SU-DHL-6 (cell line): ENCODE data around the gene GRID1.

Experiments
- H2AFZ ChIP-seq: fragments of 200-600 bp; sonication (generic); 2 replicates; pipeline ENCODE4 v1.6.1; 2014; ENCODE audit warnings: low read depth, mild to moderate bottlenecking, moderate library complexity, mixed read lengths, antibody characterized with exemption, low read length; ENCODE audit not compliant: severe bottlenecking
- H3F3A ChIP-seq: fragments of 200-600 bp; shearing (Covaris generic); 2 replicates; pipeline ENCODE4 v1.6.0; 2016; ENCODE audit warnings: antibody characterized with exemption, mild to moderate bottlenecking; ENCODE audit not compliant: insufficient read depth
- H3K27ac ChIP-seq: fragments of 200-600 bp; sonication (generic); 2 replicates; pipeline ENCODE4 v1.5.1; 2016; ENCODE audit warnings: low read depth, mild to moderate bottlenecking, low read length, moderate library complexity, mixed read lengths
- H3K27me3 ChIP-seq: fragments of 200-600 bp; sonication (generic), shearing (Covaris generic); 2 replicates; pipeline ENCODE4 v1.6.0; 2014; ENCODE audit warnings: mild to moderate bottlenecking, low read length
- H3K36me3 ChIP-seq: fragments of 200-600 bp; sonication (generic); 2 replicates; pipeline ENCODE4 v1.6.1; 2014; ENCODE audit warnings: mild to moderate bottlenecking, low read length, mixed read lengths
- H3K4me2 ChIP-seq: fragments of 300-600, 200-600 bp; shearing (Covaris generic), sonication (generic); 2 replicates; pipeline ENCODE4 v1.6.0; 2014; ENCODE audit warnings: low read length, low read depth, mild to moderate bottlenecking; ENCODE audit not compliant: poor library complexity, severe bottlenecking
- H3K4me3 ChIP-seq: fragments of 200-600 bp; sonication (generic); 2 replicates; pipeline ENCODE4 v1.5.1; 2014; ENCODE audit warnings: antibody characterized with exemption, low read length, mild to moderate bottlenecking, mixed read lengths; ENCODE audit not compliant: insufficient read depth, poor library complexity, severe bottlenecking
- H3K79me2 ChIP-seq: fragments of 200-600 bp; sonication (generic); 2 replicates; pipeline ENCODE4 v1.6.1; 2014; ENCODE audit warnings: mild to moderate bottlenecking, low read length, moderate library complexity; ENCODE audit not compliant: insufficient read depth
- H3K9ac ChIP-seq: fragments of 200-600 bp; sonication (generic); 2 replicates; pipeline ENCODE4 v1.7.0; 2014; ENCODE audit warnings: mild to moderate bottlenecking, low read length
- H3K9me2 ChIP-seq: fragments of 200-600 bp; sonication (generic); replicated peaks from 2 replicates; pipeline ENCODE4 v1.6.1; 2014; ENCODE audit warnings: low read length; ENCODE audit not compliant: insufficient read depth
- H3K9me3 ChIP-seq: fragments of 200-600 bp; sonication (generic); 2 replicates; pipeline ENCODE4 v1.6.1; 2014; ENCODE audit warnings: low read length, mixed read lengths; ENCODE audit not compliant: insufficient read depth
- H4K20me1 ChIP-seq: fragments of 200-600 bp; sonication (generic); 2 replicates; pipeline ENCODE4 v1.6.1; 2014; ENCODE audit warnings: low read depth, mild to moderate bottlenecking, antibody characterized with exemption, low read length, moderate library complexity, mixed read lengths
- EZH2phosphoT487 ChIP-seq: fragments of 200-600 bp; sonication (generic), shearing (Covaris generic); conservative IDR thresholded peaks from 2 replicates; pipeline ENCODE4 v1.6.1; 2018; ENCODE audit warnings: mild to moderate bottlenecking, antibody characterized with exemption, low read length, moderate library complexity, mixed read lengths
- TF ChIP-seq, protein P1 (sequence below): fragments of 200-600 bp; sonication (generic); IDR thresholded peaks from one replicate; pipeline ENCODE4 v1.5.1; 2017; ENCODE audit warnings: antibody characterized with exemption, mild to moderate bottlenecking, low read length, moderate library complexity; ENCODE audit not compliant: insufficient read depth, poor library complexity, severe bottlenecking

Gene GRID1

DNA sequence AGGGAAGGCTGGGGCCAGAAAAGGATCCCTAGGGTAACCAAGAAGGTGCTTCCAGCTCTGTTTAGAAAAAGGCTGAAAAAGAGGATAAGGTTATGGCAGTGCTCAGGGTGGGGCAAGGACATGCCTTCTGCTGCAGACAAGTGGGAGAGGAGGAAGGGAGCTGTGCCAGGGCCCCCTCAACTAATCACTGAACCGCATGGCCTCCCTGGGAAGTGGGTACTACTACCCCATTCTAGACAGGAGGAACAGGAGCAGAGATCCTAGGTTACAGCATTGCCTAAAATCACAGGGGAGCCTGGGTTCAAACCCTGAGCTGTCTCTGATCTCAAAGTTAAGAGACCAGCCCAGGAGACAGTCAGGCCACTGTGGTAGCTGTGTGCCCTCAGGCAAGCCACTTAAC, 149.7 kb downstream of the GRID1 start:
- Histone ChIP-seq H3K27me3 (no peaks in the 10 kb centered on the region), H3K9me3 (no peaks in the 10 kb centered on the region), H3K4me3 (no peak overlapping the region), H3K79me2 (no peaks in the 10 kb centered on the region), H3K27ac (no peak overlapping the region), H3K9me2 (no peaks in the 10 kb centered on the region), H3F3A (no peaks in the 10 kb centered on the region), H3K4me2 (no peak overlapping the region), H3K36me3 (no peaks in the 10 kb centered on the region), H2AFZ (no peak overlapping the region), H4K20me1 (no peaks in the 10 kb centered on the region), H3K9ac (no peak overlapping the region)
- TF ChIP-seq EZH2phosphoT487, result no peak
- TF ChIP-seq, protein P1, sequence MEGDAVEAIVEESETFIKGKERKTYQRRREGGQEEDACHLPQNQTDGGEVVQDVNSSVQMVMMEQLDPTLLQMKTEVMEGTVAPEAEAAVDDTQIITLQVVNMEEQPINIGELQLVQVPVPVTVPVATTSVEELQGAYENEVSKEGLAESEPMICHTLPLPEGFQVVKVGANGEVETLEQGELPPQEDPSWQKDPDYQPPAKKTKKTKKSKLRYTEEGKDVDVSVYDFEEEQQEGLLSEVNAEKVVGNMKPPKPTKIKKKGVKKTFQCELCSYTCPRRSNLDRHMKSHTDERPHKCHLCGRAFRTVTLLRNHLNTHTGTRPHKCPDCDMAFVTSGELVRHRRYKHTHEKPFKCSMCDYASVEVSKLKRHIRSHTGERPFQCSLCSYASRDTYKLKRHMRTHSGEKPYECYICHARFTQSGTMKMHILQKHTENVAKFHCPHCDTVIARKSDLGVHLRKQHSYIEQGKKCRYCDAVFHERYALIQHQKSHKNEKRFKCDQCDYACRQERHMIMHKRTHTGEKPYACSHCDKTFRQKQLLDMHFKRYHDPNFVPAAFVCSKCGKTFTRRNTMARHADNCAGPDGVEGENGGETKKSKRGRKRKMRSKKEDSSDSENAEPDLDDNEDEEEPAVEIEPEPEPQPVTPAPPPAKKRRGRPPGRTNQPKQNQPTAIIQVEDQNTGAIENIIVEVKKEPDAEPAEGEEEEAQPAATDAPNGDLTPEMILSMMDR, result no peak

DNA sequence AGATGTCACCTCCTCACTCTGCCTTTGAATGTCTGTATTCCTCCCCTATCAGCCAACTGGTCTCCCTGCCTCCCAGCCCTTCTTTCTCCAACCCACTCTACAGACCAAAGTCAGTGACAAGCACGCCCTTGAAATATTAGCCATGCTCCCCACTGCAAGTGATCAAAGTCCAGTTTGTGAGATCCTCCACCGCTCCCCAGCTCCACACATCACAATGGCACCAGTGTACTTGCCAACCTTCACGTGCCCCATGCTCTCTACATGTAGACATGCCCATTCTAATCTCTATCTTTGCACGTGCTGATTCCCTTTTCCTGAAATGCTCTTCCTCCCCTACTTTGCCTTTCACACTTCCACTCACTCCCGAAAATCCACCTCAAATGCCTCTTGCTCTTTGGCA, 150.9 kb downstream of the GRID1 start:
- Histone ChIP-seq H3K9me2 (no peaks in the 10 kb centered on the region), H3K27ac (no peak overlapping the region), H3K9me3 (no peaks in the 10 kb centered on the region), H4K20me1 (no peaks in the 10 kb centered on the region), H3K4me3 (no peak overlapping the region), H3K27me3 (no peaks in the 10 kb centered on the region), H3K79me2 (no peaks in the 10 kb centered on the region), H2AFZ (no peak overlapping the region), H3K36me3 (no peaks in the 10 kb centered on the region), H3F3A (no peaks in the 10 kb centered on the region), H3K9ac (no peak overlapping the region), H3K4me2 (no peak overlapping the region)
- no peak for TF ChIP-seq EZH2phosphoT487
- TF ChIP-seq, protein P1, result no peak

DNA sequence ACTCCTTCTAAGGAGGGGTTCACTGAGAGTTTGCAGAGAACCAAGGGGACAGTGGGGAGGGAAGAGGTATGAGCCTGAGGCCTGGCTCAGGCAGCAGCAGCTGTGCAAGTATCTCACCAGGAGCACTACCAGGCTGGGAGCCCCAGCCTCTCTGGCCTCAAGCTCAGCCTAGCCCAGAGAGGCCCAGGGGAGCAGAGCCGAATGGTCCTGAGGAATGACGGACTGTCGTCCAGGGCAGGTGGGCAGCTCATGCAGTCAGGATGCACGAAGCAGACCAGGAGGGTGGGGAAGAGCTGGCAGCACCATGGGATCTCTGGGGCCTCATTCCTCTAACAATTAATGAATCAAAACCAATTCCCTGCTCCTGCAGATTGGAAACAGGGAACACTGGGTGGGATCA, 151.5 kb downstream of the GRID1 start:
- no peak overlapping the region for H3K4me3 ChIP-seq
- H3K9me2 ChIP-seq, result no peaks in the 10 kb centered on the region
- no peak overlapping the region for H3K4me2 ChIP-seq
- no peaks in the 10 kb centered on the region for H3K79me2 ChIP-seq
- H2AFZ ChIP-seq, result no peak overlapping the region
- no peak overlapping the region for H3K27ac ChIP-seq
- H3F3A ChIP-seq, result no peaks in the 10 kb centered on the region
- H3K9me3 ChIP-seq, result no peaks in the 10 kb centered on the region
- H4K20me1 ChIP-seq, result no peaks in the 10 kb centered on the region
- H3K36me3 ChIP-seq, result no peaks in the 10 kb centered on the region
- no peaks in the 10 kb centered on the region for H3K27me3 ChIP-seq
- TF ChIP-seq EZH2phosphoT487, result no peak
- TF ChIP-seq, protein P1, result no peak
- H3K9ac ChIP-seq, result no peak overlapping the region

DNA sequence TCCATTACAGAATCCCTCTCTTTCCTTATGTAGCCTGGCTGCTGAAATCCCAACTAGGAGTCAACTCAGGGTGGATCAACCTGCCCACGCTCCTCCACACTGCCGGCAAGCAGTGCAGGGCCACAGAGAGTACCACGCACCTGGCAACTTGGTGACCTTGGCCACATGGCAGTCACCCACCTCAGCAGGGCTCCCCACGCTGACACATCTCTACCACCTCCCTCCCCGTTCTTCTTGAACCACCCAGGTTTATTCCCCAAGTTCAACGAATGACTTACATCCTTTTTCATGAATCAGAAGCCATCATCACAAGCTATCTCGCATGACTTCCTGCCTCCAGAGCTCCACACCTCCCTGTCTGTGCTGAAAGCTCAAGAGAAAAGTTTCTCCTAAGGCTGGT, 153.4 kb downstream of the GRID1 start:
- TF ChIP-seq EZH2phosphoT487, result no peak
- TF ChIP-seq, protein P1, result no peak
- Histone ChIP-seq H3K9me3 (no peaks in the 10 kb centered on the region), H3K4me3 (no peak overlapping the region), H4K20me1 (no peaks in the 10 kb centered on the region), H3K27me3 (no peaks in the 10 kb centered on the region), H3K9ac (no peak overlapping the region), H3K27ac (no peak overlapping the region), H2AFZ (no peak overlapping the region), H3K9me2 (no peaks in the 10 kb centered on the region), H3K36me3 (no peaks in the 10 kb centered on the region), H3K79me2 (no peaks in the 10 kb centered on the region), H3F3A (no peaks in the 10 kb centered on the region), H3K4me2 (no peak overlapping the region)
